Measurements from ENCODE around the gene FAAP20.

DNA sequence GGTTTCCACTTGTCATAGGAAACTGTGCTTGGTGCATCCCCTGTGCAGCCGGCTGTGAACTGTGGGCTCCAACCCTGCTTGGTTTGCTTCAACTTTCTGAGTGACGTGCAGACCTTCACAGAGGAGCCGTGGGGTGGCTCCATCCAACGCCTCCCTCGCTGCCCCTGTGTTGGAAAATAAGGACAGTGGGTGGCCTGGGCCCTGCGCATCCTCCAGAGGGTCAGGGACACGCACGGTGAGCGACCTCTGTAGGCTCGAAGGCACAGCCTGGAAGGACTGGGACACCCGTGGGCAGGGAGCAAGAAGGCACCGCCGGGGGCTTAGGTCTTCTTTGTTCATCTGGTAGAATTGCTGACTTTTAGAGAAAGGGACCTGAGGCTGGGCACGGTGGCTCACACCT lies 6.5 kb upstream of the FAAP20 start:
- no peak for TF ChIP-seq CTCF (IDR thresholded peaks at IDR 0.05)
- TF ChIP-seq POLR2A (IDR thresholded peaks at IDR 0.05), result no peak

All from testis (tissue), 2 donors.